GM19372 (cell line): ENCODE data around the gene PRPF19.

ENCODE experiments used
- ATAC-seq: cut with Tn5 transposase; IDR thresholded peaks from one replicate; pipeline ENCODE4 v1.9.1; 2021; ENCODE audit warnings: mild to moderate bottlenecking, low read depth, moderate library complexity; ENCODE audit not compliant: unreplicated experiment

PRPF19 gene

DNA sequence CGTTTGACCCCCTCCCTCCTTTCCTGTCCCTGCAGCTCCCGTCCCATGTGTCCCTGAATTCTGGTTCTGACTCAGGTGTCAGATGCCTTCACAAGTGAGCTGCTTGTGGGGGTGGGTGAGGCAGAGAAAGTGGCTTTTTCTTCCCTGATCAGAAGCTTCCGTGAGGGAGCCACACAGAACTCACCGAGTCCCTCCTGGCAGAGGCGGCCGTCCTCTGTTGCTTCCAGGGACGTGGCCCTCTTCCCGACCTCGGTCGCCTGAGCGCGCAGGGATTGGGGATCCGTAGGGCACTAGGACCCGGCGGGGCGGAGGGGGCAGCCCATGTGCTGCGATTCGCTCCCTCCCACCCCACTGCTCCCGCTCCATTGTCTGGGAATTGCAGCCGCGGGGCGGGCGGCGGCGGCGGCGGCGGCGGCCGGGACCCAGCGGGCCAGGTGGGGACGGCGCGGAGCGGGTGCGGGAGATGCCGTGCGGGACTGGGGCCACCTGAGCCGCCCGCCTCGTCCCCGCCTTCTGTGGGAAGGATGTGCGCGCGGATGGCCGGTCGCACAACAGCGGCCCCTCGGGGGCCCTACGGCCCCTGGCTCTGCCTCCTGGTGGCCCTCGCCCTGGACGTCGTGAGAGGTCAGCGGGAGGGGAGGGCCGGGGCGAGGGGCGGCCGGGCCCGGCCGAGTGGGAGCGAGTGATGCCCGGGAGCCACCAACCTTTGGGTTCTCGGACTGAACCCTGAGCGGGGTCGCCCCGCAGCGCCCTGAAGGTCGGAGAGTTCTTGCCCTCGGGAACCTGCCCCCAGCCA lies 17.9 kb upstream of the PRPF19 start, which contains the start of gene TMEM132A:
TSS of gene TMEM132A (plus strand) at position 351 of the 796 bp plus-strand sequence. CDS start at position 525, 174 bp downstream.
- ATAC-seq, result no peak

DNA sequence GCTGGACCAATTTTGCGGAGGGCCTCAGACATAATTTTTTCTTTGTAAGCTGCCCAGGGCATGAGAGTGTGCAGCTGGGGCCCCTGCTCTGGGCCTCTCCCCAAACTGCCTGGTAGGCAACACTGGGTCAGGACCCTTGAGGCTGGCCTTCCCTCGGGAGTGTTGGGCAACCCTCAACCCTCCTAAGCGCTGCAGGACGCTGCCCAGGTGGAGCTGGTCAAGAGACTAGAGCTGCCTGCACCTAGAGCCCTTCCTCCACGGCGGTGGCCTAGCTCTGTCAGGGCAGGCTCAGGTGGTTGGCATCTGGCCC lies 17.4 kb upstream of the PRPF19 start:
- no peak for ATAC-seq

DNA sequence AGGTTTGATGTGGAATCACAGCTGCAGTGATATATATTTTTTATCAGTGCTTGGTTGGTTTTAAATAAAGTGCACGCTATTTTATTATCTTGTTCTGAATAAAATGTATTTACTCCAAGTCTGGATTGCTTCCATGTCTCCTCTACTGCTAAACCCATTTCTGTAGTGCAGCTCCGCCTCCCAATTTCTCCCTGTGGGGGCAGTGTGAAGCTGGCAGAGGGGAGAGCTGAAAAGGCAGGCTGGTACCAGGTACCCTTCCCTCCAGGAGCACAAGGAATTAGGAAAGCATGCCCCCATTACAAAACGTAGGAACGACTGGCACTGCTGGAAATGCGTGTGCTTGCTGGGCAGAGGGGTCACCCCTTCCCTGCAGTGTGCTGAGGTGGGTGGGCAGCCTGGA lies 16.9 kb upstream of the PRPF19 start:
- ATAC-seq, result no peak

DNA sequence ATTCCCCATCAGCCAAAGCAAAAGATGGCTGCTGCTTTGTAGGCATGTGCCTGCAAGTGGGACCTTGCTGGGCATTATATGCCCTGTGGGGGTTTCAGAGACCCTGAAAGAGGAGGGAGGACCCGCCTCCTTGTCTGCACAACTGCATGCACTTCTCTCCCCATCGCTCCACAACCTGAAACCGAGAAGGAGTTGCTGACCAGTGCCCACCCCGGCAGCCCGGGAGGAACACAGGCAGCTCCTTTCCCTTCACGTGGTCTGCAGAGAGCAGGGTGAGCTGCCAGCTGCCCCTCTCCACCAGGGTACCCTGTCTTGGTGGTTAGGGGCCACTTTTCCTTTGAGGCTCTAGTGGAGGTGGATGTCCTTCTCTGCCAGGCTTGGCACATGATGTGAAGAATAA lies 16.5 kb upstream of the PRPF19 start:
- no peak for ATAC-seq

DNA sequence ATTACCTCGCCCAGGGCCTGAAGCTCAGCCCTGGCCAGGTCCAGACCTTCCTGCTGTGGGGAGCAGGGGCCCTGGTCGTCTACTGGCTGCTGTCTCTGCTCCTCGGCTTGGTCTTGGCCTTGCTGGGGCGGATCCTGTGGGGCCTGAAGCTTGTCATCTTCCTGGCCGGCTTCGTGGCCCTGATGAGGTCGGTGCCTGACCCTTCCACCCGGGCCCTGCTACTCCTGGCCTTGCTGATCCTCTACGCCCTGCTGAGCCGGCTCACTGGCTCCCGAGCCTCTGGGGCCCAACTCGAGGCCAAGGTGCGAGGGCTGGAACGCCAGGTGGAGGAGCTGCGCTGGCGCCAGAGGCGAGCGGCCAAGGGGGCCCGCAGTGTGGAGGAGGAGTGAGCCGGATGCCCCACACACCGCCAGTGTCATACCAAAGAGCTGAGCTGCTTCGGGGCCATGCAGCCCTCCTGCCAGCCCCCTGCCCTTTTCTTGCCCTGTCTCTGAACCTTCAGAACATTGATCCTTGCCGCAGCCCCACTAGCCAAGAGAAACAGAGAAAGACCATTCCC lies 15.5 kb upstream of the PRPF19 start:
- ATAC-seq, result no peak

DNA sequence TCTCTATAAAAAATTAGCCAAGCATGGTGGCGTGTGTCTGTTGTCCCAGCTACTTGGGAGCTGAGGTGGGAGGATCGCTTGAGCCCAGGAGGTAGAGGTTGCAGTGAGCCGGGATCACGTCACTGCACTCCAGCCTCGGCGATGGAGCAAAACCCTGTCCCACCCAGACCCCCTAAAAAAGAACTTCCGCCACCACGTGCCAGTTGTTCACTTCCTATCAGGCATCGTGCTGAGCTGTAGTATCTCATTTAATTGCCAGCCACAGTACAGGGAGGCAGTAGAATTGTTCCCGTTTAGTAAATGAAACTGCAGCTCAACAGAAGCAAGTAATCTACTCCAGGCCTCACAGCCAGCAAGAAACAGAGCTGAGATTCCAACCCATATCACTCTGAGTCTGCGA lies 14.9 kb upstream of the PRPF19 start:
- no peak for ATAC-seq

DNA sequence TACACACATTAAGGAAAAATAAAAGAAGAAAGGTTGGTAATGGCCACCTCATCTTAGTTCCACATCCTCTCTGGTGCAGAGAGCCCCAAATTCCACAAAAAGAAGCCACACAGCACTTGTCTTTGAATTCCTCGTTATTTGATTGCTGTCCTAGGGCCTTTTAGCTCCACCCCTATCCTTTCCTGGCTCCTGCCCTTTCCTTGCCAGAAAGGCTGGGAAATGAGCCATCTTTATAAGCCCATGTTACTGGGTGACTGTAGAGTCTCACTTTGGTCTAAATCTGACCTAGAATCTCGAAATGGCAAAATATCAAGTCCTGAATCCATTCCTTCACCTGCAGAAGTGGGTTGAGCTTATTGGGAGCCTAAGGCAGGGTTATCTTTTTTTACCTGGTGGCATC lies 13.6 kb upstream of the PRPF19 start:
- no peak for ATAC-seq

DNA sequence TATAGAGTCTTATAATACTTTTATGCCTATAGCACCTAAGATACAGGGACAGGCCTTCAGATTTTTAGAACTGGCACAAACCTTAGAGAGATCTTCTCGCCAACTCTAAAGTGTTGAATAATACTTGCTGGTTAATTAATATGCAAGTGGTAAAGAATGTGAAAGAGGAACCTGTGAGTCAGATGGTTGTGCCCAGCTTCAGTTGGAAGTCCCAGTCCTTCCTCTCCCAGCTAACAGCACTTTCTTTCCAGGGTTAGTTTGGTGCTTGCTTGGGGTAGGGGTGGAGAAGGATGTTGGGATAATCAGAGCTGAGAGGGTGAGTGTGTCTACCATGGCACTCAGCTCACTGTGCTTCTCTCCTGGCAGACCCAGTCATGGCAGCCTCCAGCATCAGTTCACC lies 12.9 kb upstream of the PRPF19 start:
- ATAC-seq, result no peak

DNA sequence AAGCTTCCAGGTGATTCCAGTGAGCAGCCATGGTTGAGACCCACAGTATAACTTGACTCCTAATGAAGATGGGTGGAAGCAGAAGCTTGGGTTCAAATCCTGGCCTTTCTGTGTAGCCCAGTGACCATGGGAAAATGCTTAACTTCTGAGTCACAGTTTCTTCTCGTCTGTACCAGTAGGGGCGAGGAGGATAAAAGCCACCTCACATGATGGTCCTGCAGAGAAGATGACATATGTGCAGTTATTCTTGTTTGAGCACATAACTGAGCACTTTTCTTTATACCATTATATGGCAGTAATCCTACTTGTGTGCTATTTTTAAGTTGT lies 12.5 kb upstream of the PRPF19 start:
- no peak for ATAC-seq

DNA sequence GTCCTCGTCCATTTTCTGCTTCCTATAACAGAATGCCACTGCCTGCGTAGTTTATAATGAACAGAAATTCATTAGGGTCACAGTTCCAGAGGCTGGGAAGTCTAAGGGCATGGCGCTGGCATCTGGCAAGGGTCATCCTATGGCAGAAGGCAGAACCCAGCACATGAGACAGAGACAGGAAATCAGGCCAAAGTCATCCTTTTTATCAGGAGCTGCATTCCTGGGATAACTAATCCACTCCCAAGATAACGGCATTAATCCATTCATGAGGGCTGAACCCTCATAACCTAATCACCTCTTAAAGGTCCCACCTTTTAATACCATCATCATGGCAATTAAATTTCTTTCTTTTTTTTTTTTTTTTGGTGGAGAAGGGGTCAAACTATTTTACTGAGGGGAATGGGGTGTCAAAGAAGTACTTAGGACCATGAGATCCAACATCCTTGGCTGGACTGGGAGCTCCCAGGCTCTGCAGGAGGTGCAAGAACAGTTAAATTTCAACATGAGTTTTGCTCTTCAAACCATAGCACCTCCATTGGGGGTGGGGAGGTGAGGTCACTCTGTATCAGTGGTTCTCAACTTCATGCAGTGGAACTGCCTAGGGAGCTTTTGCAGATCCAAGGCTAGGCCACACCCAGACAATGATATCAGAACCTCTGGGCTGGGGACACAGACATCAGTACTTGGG lies 12.0 kb upstream of the PRPF19 start:
- ATAC-seq, result no peak

DNA sequence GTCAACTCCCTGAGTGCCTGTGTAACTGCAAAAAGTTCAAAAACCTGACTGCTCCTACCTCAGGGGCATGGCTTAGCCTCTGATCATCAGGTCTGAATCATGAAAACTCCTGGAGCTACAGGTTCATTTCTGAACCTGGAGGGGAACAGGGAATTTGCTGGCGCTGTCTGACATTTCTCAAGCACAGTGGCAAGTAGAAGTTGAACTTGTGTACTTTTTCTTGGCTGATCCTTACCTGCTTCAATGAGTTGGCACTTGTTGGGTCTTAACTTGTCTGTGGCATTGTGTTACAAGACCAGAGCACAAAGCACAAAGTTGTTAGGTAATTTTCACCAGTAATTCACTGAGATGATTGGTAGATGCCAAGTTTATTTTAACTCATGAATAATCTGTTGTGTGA lies 10.9 kb upstream of the PRPF19 start:
- ATAC-seq, result no peak

DNA sequence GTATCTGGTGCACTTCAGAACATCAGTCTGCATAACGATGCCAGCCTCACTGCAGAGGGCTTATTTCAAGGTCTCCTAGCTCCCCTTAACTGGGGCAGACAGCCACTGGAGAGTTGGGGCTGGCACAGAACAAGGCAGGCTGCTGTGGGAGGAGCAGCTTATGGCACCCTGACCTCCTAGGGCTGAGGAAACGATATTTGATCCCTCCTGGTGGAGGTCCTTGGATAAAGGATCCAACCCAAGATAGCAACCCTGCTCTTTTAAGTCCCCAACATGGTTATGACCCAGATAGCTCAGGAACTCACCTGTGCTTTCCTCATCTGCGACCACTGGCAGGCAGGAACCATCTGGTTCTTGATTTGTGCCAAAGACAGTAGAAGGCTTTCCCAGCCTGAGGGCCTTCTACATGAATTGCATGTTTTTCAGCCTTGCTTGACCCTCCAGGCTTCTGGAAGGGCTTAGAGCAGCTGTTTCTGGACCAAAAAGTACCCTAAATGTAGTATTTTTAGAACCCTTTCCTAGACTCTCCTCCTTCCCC lies 10.4 kb upstream of the PRPF19 start:
- ATAC-seq, result no peak

DNA sequence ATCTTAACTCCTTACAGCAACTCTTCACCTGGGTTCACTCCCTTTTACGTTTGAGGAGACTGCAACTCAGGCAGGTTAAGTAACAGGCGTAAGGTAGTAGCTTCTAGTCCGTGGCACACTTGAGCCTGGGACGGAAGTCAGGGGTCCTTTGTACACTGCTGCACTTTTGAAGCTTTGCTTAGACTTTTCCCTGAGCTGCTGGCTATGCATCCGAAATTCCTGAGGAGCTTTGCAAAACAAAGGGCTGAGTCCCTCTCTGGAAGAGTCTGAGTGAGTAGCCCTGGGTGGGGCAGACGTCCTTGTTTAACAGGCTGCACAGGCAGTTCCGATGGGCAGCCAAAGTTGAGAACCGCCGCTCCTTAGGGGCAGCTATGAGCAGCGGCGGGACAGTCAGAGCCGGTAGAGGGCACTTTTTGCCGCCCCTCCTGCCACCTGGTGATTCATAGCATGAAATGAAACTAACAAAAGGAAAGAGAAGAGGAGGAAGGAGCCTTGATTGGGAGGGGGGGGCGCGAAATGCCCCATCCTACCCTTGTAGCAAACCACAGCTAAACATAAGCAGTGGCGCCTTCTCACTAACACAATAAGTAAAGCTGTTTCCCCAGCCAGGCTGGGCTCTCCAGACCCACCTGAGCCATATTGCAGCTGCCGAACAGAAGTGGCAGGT lies 9.0 kb upstream of the PRPF19 start:
- peak; percentile 47 for ATAC-seq

DNA sequence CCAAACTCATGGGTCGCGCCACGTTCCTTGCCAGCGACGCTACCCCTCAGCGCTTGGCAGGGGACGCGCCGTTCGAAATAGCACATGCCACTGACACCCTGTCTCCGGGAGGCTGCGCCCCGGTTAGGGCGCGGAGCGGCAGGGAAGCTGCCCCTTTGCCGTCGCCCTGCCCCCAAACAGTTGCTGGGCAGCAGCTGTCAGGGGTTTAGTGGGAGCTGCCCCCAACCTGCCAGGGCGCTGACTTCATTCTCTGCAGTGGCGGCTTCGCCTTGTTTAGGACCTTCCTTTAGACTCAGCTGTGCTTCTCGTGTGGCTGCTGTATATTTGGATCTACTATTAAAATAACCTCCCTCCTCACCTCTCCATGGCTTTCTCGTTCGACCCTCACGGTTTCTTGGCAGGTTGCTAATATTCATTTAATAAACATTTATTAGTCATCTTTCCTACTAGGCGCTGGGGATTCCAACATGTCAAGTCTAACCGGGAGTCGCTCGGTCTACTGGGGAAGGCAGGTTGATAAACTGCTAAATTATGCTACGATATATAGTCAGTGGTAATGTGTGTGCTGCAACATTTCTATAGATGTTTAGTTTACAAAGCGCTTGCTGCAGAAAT lies 8.4 kb upstream of the PRPF19 start:
- ATAC-seq, result peak; percentile 0

DNA sequence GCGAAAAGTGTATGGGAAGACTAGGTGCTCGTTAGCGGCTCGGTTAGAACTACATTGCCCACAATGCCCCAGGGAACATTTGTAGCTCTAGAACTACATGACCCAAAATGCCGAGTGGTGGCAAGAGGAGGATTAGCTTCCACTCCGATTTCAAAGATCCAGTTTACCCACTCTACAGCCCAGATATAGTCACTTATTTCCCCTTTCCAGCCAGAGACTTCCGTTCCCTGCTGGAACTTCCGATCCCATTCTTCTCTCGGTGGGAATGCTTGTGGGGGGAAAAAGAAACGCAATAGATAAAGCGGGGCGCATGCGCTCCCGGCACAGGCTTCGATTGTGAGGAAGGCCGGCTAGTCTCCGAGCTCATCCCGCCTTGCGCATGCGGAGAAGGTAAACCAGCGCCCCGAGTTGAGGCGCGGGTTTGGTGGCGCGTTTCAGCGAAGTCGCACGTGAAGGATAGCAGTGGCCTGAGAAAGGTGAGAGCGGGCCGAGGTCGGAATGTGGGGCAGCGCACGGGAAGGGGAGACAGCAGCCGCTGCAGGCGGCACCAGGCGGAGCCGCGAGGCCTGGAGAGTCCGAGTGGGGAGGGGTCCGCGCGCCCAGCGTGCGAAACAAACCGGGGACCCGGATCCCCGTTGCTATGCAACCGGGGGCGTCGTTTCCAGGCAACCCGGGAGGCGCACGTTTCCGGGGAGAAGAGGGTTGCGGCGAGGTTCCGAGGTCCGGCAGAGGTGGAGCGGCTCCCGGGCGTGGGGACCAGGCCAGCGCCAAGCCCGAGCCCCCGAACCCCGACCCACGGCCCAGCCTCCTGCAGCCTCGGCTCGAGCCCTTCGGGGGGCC lies 7.6 kb upstream of the PRPF19 start, which contains the start of gene TMEM109:
TSS of gene TMEM109 (plus strand) at position 366 of the 840 bp plus-strand sequence. CDS start 5,536 bp downstream, outside the sequence.
- peak; percentile 40 for ATAC-seq

DNA sequence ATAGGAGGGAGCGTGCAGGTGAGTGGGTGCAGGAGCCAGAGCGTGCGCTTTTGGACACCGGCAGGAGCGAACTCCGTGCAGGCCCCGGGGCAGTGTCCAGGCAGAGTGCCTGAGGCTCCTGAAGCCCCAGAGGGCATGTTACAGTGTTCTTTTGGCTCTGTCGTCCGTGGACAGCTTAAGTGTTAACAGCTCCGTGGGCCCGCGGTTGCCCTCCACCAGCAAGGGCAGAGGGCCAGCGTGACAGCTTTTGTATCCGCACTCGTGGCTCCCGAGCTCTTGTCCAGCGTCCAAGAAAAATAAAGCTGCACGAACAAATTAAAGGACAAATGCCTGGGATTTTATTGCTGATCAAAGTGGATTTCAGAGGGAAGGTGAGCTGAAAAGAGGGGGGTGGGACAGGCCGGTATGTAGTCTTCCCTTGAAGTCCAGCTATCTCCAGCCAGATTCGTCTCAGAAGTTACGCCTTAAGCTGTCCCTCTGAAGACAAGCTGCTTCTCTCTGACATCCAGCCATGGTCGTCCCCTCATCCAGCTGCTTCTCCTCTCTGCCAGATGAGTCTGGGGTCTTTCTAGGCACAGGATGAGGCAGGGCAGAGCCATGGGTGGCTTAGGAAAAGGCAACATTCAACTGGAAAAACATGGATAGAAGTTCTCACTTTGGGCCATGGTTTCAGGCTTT lies 6.6 kb upstream of the PRPF19 start:
- ATAC-seq, result no peak

DNA sequence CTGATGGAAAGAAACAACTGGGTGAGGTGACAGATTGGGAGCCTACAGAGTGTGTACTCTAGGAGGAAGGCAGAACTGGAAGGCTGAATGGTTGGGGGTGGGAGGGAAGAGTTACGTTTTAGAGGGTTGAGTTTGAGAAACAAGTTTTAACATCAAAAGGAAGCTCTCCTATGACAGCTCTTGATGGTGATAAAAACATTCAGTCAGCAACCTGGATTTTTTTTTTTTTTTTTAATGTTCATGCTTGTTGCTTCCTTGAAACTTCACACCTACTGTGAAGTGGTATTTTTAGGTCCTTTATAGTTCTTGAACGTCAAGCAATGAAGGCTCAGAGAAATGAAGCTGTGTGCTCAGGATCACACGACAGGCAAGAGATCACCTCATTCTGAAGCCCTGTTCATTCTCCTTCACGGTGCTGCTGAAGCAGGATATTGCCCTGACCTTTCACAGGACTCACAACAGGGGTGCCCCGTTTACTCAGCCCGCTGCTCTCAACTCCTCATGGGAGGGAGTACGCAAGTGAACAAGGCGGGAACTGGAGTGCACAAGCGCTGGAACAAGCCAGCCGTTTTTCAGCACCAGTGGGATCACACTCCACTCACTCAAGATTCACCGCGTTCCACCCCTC lies 6.0 kb upstream of the PRPF19 start:
- no peak for ATAC-seq

DNA sequence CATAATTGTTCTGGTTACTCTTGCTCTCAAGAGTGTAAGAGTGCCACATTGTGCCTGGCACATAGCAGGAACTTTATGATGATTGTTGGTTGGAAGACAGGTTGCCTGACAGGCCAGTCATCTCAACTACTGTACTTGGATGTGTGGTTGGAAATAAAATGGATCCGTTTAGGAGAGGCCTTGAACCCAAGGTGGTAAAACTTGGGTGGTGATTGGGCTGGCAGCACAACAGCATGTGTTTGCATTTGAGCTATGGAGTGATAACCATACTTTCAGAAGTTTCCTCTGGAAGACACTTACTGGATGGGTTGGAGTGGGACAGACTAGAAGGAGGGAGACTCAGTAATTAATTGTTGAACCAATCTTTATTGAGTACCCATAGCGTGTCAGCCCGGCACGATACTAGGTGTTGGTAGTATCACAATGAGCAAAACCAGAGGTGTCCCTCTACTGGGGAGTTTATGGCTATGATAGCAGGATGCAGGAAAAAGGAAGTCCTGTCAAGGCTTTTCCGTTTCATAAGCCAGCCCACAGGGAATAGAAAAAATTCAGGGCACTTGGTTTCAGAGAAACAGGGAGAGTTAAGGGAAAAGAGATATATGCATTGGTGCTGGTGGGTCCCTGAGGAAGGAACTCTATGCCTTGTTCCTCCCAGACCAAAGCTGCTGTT lies 4.5 kb upstream of the PRPF19 start:
- ATAC-seq, result no peak
